Cardiac fibroblast (primary cell): ENCODE results near the gene TCF7L1.

Experiments
- DNase-seq, 2 donors: peaks; one replicate each; pipeline versions ENCODE4 v3.0.0 to v3.0.0-alpha.2; 2010; ENCODE audit warnings: low read depth in 2 of 2
- H3K4me3 ChIP-seq, 2 donors: replicated peaks in 1 of 2; 1 replicate in 1 of 2; 2 replicates in 1 of 2; pipeline ENCODE4 v1.5.1; 2011; ENCODE audit warnings: low read depth in 2 of 2, low read length in 2 of 2, mild to moderate bottlenecking in 2 of 2, moderate library complexity in 1 of 2
- TF ChIP-seq, protein P1 (sequence below): IDR thresholded peaks from one replicate; pipeline ENCODE4 v1.5.1; 2011; ENCODE audit warnings: low read depth, mild to moderate bottlenecking, low read length, inconsistent platforms

The TCF7L1 gene

DNA sequence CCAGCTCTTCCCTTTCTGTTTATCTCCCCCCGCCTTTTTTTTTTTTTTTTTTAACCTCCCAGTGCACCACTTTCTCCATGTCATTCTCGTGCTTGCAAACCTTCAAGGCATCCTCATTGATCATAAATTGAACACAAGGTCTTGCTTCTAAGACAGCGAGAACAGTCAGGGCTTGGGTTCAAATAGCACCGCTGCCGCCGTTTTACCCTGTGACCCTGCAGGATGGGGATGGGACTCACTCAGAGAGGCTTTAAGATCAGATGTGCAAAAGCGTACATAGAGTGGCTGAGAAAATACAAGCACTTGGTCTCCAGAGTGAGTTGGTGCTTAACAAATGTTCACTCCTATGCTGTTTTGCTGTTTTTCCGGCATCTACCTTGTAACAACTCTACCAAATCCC lies 93.6 kb downstream of the TCF7L1 start:
- no peak for DNase-seq
- H3K4me3 ChIP-seq, result no peak overlapping the region
- TF ChIP-seq, protein P1, sequence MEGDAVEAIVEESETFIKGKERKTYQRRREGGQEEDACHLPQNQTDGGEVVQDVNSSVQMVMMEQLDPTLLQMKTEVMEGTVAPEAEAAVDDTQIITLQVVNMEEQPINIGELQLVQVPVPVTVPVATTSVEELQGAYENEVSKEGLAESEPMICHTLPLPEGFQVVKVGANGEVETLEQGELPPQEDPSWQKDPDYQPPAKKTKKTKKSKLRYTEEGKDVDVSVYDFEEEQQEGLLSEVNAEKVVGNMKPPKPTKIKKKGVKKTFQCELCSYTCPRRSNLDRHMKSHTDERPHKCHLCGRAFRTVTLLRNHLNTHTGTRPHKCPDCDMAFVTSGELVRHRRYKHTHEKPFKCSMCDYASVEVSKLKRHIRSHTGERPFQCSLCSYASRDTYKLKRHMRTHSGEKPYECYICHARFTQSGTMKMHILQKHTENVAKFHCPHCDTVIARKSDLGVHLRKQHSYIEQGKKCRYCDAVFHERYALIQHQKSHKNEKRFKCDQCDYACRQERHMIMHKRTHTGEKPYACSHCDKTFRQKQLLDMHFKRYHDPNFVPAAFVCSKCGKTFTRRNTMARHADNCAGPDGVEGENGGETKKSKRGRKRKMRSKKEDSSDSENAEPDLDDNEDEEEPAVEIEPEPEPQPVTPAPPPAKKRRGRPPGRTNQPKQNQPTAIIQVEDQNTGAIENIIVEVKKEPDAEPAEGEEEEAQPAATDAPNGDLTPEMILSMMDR, result no peak

DNA sequence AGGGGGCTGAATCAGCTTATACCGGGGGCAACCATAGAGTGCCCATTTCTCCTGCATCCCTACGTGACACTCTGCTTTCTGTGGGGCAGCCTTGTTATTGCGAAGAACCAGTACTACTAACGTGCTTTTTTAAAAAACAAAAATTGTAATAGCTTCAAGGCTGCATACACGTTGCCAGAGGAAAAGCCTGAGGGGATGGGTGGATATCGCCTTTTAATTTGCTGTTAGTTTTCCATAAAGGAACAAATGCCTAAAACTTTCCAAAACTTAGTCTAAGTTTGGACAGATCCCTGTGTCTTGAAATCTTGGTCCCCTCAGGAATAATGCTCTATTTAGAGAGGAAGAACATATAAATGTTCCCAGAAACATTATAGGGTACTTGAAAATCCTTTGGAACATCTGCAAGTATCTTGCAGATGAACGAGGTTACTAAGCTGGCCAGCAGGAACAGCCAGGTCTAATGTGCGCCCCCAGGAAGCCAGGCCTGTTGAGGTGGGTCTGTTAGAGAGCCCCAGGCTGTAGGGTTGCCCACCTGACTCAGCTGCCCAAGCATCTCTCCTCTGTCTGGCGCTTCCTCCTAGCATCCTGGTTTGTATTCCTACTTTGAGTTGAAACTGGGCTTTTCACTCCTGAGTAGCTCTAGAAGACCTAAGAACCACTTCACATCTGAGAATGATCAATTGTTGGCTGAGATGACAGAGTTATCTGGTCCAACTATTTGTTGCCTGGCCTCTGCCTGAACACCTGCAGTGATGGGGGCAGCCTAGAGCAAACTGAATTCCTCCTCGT lies 97.7 kb downstream of the TCF7L1 start:
- DNase-seq, result no peak
- H3K4me3 ChIP-seq, result no peak overlapping the region
- TF ChIP-seq, protein P1, result no peak

DNA sequence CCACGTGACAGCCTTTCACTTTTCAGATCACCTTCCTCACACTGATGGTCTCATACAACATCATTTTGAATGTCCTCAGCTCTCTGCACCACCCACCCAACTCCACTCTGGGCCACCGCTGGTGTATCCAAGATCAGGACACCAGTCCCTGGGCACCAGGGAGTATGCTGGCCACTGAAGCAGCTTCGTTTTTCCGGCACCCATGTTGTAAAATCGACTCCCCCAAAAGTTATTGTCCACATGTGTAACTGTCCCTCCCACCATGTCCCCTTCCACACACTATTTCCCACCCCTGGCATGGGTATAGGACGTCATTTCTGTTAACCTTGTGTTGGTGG lies 98.2 kb downstream of the TCF7L1 start:
- no peak for DNase-seq
- H3K4me3 ChIP-seq, result no peak overlapping the region
- TF ChIP-seq, protein P1, result no peak

DNA sequence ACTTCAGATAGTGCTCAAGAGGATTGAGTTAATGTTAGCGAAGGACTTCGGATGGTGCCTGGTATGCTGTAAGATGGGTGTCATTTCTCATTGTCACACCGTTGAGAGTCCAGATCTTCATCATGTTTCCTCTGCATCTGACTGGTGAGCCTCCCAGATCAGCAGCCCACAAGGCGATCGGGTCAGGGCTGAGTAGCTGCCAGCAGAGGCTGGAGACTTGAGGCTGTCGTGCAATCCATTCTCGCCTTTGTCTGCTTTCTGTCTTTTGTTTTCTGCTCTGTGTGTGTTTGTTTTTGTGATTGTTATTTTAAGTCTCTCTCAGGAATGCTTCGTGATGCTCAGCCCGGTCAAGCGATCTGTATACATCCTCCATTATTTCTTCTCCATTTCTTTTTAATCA lies 98.8 kb downstream of the TCF7L1 start:
- no peak for DNase-seq
- no peak overlapping the region for H3K4me3 ChIP-seq
- TF ChIP-seq, protein P1, result no peak

DNA sequence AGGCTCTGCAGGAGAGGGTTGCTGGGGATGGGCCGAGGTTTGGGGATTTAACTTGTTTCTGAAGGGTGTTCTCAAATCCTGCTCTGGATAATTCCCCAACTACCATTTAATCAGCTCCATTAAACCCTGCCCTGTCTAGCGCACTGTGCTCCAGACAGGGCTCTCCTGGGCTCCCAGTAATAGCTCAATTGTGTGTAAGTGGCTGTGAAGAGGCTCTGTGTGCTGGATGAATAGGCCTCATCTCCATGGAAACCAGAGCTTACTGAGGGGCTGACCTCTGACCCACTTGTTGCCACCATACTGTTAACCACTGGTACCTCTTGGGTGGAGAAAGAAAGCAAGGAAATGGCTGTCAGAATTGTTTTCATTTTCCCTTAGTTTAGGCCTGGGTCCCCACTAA lies 101.7 kb downstream of the TCF7L1 start:
- TF ChIP-seq, protein P1, result no peak

DNA sequence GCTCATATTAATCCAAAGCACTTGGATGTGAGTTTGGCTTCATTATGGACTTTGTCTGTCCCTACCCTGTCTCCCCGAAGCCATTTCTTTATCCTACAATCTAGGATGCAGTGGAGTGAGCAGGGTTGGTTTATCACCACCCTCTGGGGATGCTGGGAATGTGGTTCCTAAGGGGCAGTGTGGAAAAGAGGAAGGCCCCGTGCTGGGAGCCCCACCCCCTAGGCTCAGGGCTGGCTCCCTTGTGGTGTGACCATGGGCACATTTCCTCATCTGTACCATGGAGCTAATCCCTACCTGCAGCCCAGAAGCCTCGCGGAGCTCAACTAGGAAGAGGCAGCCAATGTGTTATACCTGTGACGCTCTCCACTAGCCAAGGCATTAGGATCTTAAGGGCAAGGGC lies 102.1 kb downstream of the TCF7L1 start:
- DNase-seq, result no peak
- TF ChIP-seq, protein P1, result no peak
- no peak overlapping the region for H3K4me3 ChIP-seq

More for the DNA sequence above, 101.7 kb downstream of the TCF7L1 start:
- H3K4me3 ChIP-seq, result no peak overlapping the region
- no peak for DNase-seq

DNA sequence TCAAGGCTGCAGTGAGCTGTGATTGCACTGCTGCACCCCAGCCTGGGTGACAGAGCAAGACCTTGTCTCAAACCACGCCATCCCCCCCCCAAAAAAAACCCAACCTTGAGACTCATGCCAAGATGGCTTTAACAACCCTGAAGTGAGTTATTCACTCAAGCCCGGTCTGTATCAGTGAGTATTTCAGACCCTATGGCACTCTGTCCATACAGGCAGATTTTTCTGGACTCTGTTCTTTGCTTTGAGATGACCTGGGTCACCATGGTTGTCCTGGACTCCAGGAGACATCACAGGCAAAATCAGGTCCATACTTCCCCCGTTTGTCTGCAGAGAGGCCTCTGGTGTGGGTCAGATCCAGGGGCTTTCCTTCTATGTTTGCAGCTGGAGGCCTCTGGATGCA lies 102.9 kb downstream of the TCF7L1 start:
- no peak for DNase-seq
- H3K4me3 ChIP-seq, result no peak overlapping the region
- TF ChIP-seq, protein P1, result no peak
